ENCODE measurements around the gene PRTN3.

Gene PRTN3

GRCh38 chr19:840519-841206 lies at the start of gene PRTN3:
PRTN3 (plus strand) TSS chr19:840999; CDS start chr19:841009, 10 bp downstream.
- peaks cover 0 to 14% (median 13%) of the 10 kb centered on the region in 4 donors for H3K4me1 ChIP-seq
- no peak within 1 kb of the TSS for H3K4me3 ChIP-seq
- no peak within 1 kb of the TSS for H3K27ac ChIP-seq
- intact Hi-C loops (cut with DNase I; ENCODE audit: low total_unique reads) = no loop called here
- no peaks in the 10 kb centered on the region for H3K9me3 ChIP-seq
- no peak for TF ChIP-seq CTCF (IDR thresholded peaks at IDR 0.05)
- peaks cover 0 to 77% of the 10 kb centered on the region in 2 donors for H3K27me3 ChIP-seq
- no peaks in the 10 kb centered on the region for H3K36me3 ChIP-seq
- no peak for DNase-seq

GRCh38 chr19:791007-791566 lies 49.7 kb upstream of the PRTN3 start:
- no peak for TF ChIP-seq CTCF (IDR thresholded peaks at IDR 0.05)
- Histone ChIP-seq H3K27ac (no peak overlapping the region), H3K4me3 (no peak overlapping the region), H3K36me3 (no peaks in the 10 kb centered on the region), H3K27me3 (no peaks in the 10 kb centered on the region), H3K9me3 (no peaks in the 10 kb centered on the region), H3K4me1 (peaks cover 7 to 12% (median 10%) of the 10 kb centered on the region in 4 donors)
- DNase-seq = no peak
- intact Hi-C loops (cut with DNase I; ENCODE audit: low total_unique reads) = no loop called here

- H3K4me1 ChIP-seq = peaks cover 10 to 18% (median 15%) of the 10 kb centered on the region in 4 donors
- H3K27ac ChIP-seq = no peak overlapping the region
- no peaks in the 10 kb centered on the region for H3K9me3 ChIP-seq
- no peaks in the 10 kb centered on the region for H3K36me3 ChIP-seq
- TF ChIP-seq CTCF (IDR thresholded peaks at IDR 0.05) = no peak
- intact Hi-C loops (cut with DNase I; ENCODE audit: low total_unique reads) = no loop called here
- H3K27me3 ChIP-seq = no peaks in the 10 kb centered on the region
- no peak overlapping the region for H3K4me3 ChIP-seq
- no peak for DNase-seq
These were observed 49.1 kb upstream of the PRTN3 start for GRCh38 chr19:791567-792305.

- DNase-seq = no peak
- Histone ChIP-seq H3K4me1 (peaks cover 10 to 18% (median 15%) of the 10 kb centered on the region in 4 donors), H3K27ac (no peak overlapping the region), H3K9me3 (no peaks in the 10 kb centered on the region), H3K4me3 (no peak overlapping the region), H3K36me3 (no peaks in the 10 kb centered on the region), H3K27me3 (no peaks in the 10 kb centered on the region)
- no peak for TF ChIP-seq CTCF (IDR thresholded peaks at IDR 0.05)
- intact Hi-C loops (cut with DNase I; ENCODE audit: low total_unique reads) = no loop called here
These were observed 48.4 kb upstream of the PRTN3 start for GRCh38 chr19:792306-792885.

GRCh38 chr19:793806-794205 lies 47.0 kb upstream of the PRTN3 start:
- DNase-seq = no peak
- H3K9me3 ChIP-seq = no peaks in the 10 kb centered on the region
- intact Hi-C loops (cut with DNase I; ENCODE audit: low total_unique reads) = no loop called here

More at GRCh38 chr19:793806-794205, 47.0 kb upstream of the PRTN3 start:
- Histone ChIP-seq H3K27ac (no peak overlapping the region), H3K4me1 (peaks cover 10 to 25% (median 20%) of the 10 kb centered on the region in 4 donors), H3K27me3 (no peaks in the 10 kb centered on the region), H3K36me3 (no peaks in the 10 kb centered on the region), H3K4me3 (no peak overlapping the region)
- no peak for TF ChIP-seq CTCF (IDR thresholded peaks at IDR 0.05)
